ENCODE data around the gene HDAC4.

Gene HDAC4

DNA sequence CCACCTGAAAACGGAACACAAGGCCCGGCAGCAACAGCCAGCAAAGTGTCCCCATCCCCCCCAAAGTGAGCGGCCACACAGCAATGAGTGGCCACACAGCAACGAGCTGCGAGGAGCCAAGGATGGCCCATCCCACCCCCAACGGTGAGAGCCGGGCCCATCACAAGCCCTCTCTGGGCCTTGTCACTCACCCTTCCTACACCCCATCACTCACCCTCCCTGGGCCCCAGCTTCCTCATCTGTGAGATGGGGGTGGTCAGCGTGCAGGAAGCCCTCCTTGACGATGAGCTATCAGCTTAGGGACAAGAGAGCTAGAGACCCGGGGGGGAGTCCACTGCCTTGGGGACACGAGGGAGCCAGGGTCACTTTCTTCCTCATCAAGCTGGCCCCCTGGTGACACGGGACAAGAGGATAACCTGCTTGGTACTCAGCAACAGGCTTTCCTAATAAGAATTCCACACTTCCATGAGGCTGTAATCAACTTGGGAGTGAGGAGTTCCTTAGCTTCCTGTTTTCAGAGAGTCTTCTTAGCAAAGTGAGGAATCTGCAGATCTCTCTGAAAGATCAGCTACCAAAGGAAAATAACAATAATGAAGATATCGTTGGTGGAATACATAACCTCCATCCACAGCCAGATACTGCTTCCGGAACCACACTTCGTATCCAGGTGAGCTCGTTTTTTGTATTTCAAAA, 92.8 kb downstream of the HDAC4 start:
- DNase-seq (ENCODE audit: low read depth): no peak

DNA sequence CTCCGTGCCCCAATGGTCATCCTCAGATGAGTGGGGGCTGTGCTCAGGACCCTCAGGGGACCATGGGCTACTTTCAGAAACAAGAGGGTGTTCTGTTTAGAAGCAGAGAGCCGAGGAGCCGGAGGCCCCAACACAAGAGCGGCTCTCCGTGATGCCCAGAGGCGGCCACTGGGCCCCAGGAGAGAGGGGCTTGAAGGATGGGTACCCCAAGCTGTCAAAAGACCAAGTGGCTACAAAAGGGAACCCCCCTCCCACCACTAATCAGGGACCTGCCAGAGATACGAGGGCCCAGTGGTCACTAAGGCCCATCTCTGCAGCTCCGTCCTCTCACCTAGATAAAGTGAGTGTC, 93.6 kb downstream of the HDAC4 start:
- DNase-seq (ENCODE audit: low read depth): no peak

DNA sequence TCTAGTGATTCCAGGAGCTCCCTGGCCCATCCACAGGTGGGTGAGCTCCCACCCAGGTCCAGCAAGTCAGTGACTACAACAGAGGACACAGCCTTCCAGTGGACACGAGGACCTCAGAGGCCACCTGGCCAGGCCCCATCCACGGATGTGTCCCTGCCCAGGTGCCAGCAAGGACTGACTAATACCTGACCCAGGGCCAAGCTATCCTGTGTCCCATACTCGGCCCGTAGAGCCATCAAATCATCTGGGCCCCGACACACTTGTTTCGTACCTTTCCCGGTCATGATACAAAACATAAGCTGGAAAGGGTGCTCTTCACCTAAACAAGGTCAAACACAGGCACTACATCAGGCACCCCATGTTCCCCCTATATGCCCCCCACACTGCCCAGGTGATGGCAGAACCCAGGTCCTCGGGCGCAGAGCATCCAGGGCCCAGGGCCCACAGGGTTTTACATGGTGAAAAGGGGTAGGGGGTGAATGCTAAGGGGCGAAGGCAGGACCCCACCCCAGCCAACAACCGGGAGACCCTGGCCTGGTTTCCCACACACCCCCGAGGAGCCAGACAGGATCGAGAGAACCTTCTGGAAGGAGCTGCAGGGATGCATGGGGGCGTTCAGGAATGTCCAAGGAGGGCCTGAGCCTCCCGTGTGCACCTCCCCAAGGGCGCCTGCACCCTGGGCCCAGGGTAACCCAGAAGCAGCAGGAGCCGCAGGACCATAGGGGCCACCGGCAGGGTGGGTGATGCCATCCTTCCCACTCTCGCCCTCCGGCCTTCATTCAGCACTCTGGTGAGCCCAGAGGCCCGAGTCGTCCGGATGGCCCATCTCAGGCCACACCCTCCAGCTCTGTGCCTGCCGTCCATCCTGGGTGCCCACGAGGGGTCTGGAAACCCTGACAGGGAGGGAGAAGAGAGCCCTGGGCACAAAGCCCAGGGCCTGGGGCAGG, 94.3 kb downstream of the HDAC4 start:
- no peak for DNase-seq (ENCODE audit: low read depth)

DNA sequence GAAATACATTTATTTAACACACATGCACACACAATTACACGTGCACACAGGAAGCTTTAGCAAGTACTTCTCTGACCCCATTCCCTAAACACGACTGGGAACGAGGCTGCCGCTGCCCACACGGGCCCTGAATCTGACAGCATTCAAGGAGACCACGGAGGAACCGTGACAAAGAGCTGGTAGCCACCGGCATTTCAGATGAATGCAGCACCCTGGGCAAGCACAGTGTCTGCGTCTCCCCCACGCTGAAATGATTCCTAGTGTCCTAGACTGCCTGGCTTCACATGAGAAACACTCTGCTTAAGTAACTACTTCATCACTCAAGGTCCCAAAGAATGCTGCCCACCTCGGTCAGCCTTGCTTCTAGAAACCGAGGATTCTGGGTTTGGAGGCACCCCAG, 95.0 kb downstream of the HDAC4 start:
- no peak for DNase-seq (ENCODE audit: low read depth)

DNA sequence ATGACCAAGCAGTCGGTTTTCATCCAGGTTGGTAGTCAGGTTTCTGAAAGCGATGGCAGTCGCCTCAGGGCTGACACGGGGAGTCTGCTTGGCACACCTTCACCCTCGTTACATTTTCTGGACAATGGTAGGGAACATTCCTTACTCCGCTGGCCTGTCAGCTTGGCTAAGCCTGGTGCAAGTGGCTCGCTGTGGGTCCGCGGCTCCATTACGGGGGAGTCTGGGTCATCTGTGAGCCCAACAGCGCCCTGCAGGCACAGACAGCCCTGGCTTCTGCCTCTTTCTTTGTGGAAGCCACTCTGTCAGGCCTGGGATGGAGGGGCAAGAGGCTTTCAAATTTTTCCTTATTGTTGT, 95.6 kb downstream of the HDAC4 start:
- DNase-seq (ENCODE audit: low read depth): no peak

DNA sequence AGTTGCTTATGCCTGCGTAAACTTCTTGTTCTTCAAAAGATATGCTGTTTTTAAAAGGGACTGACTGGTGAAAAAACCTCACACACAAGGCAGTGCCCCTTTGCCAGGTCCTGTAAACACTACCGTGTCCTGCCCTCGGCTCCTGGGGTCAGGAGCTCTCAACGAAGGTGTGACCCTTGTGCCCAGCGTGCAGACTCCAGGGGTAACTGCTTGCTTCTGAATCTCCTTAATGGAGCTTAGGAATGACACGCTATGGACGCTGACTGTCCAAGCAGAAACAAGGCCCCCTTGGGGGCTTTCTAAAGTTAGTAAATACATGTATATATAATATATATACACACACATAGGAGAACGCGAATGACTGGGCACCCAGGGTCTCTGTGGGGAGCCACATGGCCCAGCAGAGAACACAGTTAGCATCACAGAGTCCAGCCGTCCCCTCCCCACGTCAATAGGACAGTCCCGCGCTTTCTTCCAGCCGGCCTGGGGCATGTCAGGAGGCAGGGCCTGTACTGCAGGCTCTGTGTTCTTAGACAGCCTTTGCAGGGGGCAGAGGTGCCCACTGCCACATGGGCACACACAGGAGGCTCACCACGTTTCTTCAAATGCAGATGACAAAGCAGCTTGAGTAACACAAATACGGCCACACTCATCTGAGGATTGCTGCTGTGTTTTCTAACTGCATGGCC, 96.1 kb downstream of the HDAC4 start:
- DNase-seq (ENCODE audit: low read depth): no peak

DNA sequence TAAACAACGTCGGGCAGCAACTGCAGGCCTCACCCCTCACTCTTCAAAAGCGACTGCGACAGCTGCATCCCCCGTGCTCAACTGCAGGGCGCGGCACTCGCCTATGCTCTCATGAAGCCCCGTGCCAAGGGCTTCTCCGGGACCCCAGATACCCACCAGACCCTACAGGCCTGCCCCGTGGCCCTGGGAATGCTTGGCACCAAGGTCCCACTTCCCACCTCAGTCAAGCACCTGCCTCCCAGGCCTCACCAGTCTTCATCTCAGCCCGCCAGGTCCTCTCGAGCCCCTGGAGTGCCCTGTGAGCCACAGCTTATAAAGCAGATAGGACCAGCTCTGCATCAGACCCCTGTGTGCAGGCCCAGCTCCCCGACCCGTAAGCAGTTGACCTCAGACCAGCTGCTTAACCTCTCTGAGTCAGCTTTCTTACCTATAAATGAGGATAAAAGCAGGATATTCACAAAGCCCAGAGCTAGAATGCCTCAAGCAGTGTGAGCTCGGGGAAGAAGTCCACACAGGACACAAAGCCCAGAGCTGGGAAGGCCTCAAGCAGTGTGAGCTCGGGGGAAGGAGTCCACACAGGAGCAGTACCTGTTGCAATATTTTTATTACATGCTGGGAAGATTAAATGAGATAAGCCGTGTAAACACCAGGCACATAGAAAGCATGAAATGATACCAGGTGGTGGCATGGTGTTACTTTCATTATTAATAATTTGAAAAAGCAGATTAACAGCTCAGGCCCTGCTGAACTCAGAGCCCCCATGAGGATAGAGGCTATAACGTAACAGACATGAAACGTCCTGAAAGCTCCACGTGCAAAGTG, 96.9 kb downstream of the HDAC4 start:
- no peak for DNase-seq (ENCODE audit: low read depth)

DNA sequence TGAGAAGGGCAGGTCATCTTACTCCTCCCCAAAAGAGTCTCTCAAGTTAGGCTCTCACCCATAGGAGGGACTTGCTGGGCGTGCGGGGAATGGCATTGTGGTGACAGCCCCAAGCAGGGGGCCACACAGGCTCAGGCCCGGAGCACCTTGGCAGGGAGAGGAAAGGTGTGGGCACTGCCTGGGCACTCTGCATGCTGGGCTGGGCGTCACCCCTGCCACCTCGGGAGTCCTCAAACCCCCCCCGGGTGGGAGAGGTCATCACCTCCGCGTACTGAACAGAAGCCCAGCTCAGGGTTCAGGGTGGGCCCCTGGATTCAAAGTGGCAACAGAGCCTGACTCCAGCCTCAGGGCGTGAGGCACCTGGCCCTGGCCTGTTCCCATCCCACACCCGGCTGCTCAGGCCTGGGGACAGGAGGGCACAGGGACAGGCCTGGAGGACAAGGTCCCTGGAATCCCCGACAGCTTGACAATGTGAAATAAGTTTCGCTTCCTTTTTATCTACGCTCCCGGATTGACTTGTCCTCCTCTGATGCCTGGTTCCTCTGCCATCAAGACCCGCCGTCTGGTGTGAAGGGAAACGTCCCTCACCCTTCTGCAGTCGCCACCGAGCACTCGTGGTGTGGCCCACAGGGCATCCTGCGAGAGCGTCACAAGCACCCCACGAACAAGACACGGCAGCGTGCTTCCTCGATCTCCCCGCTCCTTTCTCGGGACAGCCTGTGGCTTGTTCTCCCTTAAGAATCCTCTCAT, 97.8 kb downstream of the HDAC4 start:
- no peak for DNase-seq (ENCODE audit: low read depth)

DNA sequence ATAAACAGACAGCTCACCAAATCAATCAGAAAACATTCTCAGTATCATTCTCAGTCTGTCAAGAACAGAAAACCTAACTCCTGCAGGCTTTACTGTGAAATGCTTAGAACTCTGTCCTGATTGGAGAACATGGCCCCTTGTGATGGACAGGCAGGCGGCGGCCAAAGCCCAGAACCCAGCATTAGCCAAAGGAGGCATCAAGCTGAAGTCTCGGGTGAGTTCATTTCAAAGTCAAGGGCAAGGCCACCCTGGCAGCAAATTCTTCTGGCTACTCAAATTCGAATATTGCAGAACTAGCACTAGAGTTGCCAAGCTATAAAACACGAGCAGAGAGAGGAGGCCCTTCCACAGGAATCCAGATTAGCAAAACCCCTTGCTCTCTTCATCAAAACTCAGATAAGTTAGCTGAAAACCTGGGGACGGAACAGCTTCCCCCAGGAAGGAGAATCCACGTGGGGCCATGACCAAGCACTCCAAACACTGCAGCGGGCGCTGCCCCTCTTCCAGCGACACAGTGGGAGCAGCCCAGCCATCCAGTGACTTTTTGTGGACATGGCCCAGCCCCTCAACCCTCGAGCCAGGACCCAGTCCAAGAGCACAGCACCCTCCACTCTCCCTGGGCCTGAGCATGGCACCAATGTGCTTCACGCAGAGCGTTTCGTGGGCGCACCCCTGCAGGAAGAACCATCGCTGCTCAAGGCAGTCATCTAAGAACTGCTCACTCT, 98.6 kb downstream of the HDAC4 start:
- DNase-seq (ENCODE audit: low read depth): no peak

DNA sequence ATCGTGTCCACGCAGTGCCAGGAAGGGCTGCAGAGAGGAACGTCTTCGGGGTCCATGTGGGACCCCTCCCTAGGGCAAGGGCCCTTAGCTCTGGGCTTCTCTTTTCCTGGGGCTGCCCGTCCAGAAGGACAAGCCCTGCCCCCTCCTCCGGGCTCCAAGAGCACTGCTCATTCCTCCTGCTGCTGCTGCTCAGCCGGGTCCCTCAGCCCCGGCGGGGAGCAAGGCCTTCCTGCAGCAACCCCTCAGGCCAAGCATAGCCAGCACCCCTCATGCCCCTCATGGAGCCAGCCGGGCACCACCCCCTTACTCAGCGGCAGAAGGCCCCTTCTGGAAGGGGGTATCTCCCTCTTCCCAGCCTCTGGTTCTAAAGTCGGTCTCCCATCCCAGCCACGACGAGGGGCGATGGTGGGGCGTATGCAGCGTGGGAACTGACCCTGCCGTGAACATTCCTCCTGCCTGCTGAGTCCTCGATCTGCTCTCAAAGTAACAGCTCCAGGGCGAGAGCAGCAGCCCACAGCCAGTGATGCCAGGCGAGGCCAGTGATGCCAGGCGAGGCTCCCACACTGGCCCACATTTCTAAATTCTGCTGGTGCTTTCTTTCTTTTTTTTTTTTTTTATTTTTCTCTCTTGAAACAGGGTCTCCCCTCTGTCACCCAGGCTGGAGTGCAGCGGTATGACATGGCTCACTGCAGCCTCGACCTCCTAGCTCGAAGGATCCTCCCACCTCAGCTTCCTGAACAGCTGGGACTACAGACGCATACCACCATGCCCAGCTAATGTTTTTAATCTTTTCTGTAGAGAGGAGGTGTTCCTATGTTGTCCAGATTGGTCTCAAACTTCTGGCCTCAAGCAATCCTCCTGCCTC, 99.7 kb downstream of the HDAC4 start:
- DNase-seq (ENCODE audit: low read depth): no peak

DNA sequence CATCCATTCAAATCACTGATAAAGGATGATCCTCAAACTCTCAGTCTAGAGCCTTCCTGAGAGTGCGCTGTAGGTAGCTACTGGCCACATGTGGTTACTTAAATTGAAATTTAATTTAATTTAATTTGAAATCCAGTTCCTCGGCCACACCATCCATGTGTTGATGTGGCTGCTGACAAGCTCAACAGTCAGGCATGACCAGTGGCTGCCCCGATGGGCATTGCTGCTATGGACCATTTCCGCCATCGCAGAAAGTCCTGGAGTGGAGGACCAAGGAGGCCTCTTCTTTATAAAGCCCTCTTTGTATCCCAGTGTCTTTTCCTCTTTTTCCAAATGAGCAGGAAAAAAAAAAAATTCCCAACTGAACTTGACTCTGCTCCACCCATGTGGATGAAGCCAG, 100.6 kb downstream of the HDAC4 start:
- DNase-seq (ENCODE audit: low read depth): no peak

DNA sequence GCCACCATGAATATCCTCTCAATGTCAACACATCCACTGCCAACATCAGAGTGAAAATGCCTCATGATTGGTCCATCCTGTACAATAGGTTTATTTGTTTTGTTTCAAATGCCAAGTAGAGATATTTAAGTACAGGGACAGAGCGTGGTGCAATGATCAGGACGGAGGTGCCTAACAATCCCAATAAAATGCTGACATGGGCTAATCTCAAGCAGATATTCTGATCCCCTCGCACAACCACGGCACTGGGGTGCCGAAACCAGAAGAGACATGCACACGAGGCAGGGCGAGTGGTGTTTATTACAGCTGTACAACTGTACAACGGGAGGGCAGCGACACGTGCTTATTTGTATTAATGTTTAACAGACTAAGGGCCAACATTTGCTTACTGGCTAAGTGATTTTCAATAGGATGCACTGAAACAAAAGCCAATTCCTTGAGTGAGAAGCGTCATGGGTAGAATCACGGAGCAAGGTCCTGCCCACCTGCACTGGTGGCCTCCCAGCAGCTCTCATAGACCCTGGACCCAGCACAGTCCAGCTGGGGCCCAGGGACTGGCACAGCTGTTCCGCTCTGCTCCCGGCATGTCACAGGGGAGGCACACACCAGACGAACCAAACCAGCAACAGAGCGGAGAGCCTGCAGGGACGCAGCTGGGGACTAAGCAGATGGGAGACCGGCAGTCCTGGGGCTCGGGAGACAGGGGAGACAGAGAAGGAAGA, 101.4 kb downstream of the HDAC4 start:
- no peak for DNase-seq (ENCODE audit: low read depth)

DNA sequence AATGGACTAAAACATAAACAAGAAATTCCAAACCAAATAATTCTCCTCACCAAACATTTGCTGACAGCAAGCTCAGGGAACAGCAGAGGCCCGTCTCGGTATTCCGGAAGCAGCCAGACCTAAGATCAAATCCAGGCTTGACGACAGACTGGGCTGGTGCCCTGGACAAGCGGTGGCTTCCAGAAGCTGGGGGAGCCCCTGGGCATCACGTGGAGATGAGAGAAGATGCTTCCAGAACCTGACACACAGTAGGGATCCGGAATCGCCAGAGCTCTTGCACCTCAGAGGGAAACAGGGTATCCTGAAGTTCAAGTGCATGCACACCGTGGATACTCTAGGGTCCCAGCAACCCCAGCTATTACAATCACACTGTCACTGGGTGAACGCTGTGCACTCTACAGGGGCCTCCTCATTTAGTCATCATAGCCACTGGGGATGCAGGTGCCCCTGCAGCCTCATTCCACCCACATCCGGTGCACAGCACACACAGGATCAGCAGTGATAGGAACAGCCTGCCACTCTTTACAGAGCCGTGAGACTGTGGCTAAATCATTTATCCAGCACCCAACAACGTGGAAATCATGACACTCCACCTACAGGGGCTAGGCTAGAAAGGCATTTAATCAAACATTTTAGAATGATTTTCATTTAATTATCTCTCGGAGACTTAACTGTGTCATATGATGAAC, 102.6 kb downstream of the HDAC4 start:
- DNase-seq (ENCODE audit: low read depth): no peak

DNA sequence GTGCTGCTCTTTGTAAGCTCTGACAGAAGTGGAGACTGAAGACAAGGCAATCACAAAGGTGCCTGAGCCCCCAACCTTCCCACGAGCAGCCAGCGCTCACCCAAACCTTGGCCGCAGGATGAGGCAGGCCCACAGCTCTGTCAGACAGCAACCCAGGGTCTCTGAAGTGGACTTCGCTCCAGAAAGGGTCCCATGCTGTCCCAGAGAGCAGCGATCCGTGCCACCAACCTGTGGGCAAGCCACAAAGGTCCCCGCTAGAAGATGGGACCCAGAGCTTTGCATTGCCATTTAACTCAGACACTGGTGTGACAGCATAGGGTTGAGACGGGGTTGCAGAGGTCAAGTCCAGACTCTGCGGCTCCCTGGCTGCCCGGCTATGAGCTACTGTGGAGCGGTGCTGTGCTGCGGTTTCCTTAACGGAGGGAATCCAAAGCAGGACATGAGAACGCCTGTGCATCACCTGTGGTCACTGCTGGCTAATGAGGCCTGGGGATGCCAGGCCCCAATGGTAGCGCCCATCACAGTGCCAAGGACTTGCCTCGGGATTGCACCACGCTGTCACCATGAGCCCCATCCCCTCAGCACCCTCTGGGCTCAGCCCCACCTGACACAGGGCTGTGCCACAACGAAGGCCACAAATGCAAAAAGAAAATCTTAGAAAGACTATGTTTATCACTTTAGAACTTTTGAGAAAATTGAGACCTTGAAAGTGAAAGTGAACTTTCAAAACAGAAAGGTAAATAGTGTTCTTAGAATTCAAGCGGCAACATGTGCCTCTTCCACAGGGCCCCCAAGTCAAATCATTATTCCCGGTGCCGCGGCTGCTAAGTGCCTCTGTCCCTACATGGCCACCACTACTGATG, 103.4 kb downstream of the HDAC4 start:
- DNase-seq (ENCODE audit: low read depth): no peak

DNA sequence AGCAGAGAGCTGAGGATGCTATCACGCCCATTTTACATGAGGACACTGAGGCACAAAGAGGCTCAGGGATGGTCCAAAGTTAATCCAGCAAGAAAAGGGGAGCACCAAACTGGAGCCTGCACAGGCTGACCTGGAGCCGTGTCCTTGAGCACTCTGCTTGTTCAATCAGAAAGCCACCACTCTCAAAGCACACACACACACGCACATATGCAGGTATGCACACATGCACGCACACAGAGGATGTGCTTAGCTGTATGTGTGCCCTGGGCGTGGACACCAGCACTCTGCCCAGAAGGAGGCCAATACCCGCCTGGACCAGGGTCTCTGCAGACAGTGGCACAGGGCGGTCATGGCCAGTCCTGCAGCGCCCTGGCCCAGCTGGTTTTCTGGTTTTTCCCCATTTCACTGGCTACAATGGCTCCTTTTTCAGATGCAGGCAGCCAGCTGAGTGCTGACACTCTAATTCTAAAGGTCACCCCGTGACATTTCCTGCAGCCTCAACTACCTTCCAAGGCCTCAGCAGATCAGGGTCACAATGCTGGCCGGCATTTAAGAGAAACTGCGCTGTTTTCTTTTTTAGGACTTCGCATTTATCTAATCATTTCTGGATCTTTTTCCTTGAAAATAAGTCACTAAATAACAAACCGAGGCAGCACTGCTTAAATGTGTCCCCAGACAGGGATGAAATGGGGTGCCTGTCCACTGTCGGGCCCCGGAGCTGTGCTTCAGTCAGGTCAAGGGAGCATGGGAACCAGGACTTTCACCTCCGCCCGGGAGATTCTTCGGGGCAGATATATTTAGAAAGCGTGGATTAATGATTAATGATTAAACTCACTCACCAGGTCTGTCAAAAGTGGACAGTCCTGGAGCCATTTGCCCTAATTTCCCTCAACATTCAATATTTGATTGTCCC, 104.5 kb downstream of the HDAC4 start:
- no peak for DNase-seq (ENCODE audit: low read depth)

DNA sequence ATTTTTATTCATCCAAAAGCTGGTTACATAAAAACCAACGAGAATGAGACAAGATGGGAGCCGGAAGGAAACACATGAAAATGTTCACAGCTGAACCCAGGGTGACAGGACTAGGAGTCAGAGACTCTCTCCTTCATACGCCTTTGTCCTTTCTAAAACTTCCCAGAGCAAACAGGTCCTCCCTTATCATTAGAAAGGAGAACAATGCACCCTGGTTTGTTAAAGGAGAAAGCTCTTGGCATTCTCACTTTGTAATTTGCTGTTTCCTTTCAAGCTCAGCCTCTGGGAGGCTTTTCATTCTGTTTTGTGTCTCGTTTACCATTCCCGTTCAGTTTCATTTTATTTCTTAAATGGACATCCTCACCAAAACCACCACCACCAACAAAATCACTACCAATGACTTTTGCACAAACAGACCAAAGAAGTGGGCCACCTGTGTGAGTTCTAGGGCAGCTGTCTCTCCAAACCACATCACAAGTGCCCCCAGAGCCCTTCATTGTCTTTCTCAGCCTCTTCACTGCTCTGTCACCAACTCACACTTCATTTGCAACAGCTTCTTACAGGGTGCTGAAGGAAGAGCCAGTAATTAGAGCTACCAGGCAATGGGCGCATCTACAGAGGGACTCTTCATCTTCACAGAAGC, 105.3 kb downstream of the HDAC4 start:
- DNase-seq (ENCODE audit: low read depth): no peak
